MM.1S (cell line): ENCODE results near the gene CDYL.

Experiments used
- EZH2phosphoT487 ChIP-seq: fragments of 300-600 bp; sonication (generic); IDR thresholded peaks from 2 replicates; pipeline ENCODE4 v1.6.1; 2018; ENCODE audit warnings: antibody characterized with exemption, low read length
- TF ChIP-seq, protein P1 (sequence below): fragments of 300-600 bp; sonication (generic); IDR thresholded peaks from 2 replicates; pipeline ENCODE4 v1.5.1; 2016; ENCODE audit warnings: antibody characterized with exemption, low read length, mixed read lengths

DNA sequence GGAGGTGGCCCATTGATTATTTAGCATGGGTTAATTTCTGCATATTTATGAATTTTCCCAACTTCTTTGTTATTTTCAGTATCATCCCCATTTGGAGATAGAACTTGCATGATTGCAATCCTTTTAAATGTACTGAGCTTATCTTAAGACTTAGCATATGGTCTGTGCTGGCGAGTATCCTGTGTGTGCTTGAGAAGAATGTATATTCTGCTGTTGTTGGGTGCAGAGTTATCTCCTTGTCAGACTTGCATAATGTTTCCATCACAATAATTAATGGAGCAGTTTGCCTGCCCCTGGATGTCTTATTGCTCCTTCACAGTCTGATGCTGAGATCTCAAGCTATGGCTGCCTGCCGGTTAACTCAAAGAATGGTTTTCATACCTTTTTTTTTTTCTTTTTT lies 112.6 kb downstream of the CDYL start:
- TF ChIP-seq, protein P1, sequence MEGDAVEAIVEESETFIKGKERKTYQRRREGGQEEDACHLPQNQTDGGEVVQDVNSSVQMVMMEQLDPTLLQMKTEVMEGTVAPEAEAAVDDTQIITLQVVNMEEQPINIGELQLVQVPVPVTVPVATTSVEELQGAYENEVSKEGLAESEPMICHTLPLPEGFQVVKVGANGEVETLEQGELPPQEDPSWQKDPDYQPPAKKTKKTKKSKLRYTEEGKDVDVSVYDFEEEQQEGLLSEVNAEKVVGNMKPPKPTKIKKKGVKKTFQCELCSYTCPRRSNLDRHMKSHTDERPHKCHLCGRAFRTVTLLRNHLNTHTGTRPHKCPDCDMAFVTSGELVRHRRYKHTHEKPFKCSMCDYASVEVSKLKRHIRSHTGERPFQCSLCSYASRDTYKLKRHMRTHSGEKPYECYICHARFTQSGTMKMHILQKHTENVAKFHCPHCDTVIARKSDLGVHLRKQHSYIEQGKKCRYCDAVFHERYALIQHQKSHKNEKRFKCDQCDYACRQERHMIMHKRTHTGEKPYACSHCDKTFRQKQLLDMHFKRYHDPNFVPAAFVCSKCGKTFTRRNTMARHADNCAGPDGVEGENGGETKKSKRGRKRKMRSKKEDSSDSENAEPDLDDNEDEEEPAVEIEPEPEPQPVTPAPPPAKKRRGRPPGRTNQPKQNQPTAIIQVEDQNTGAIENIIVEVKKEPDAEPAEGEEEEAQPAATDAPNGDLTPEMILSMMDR = no peak
- TF ChIP-seq EZH2phosphoT487 = no peak
